Measurements from ENCODE around the gene TBC1D22A.
"Not testable (repeated sequence)": the region's sequence is repeated elsewhere in the genome, so short reads cannot be mapped to it uniquely, and the experiment has no call there.

Gene TBC1D22A

GRCh38 chr22:46971764-46972125 lies 209.3 kb downstream of the TBC1D22A start:
- no peak for DNase-seq (ENCODE audit: low read depth in 2 of 2)

- DNase-seq (ENCODE audit: low read depth in 2 of 2): no peak
Observed at GRCh38 chr22:46972256-46972655, 209.8 kb downstream of the TBC1D22A start.

DNA sequence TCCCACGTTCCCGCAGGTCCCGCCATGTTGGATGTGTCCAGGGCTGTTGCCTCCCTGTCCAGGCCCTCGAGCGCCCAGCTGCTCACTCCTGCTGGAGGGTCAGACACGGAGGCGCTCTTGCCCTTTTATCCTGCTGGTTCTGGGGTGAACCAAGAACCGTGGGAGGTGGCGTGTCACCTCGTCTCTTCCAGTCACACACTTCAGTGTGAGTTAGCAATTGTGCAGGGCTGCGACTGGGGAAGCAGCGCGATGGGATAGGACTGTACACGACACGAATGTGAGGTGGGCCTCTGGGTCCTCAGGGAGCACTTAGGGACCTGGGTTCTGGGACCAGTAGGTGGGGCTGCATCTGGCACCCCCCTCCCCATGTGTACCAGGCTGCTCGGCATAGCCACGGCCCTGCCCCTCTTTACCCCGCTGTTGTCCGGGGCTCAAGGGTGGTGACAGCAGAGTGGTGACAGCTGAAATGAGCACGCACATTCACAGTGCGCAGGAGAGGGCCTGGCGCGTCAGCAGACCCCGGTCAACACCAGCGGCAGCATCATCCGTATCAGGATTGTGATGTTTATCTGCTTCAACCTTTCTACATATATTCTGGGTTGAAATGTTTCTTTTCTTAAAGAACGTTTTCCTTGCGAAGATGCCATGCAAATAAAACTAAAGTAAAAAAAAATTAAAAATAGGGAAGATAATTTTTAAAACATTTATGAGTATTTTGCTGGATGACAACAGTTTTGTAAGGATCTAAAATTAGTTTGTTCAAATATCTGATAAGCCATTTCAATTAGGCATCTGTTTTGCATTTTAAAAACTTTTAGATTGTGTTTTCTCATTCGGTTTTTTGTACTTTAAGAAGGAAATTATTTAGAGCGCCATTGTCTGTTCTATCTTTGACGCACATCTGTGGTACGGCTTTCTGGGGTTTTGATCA lies 210.7 kb downstream of the TBC1D22A start:
- DNase-seq (ENCODE audit: low read depth in 2 of 2): no peak

- no peak for DNase-seq (ENCODE audit: low read depth in 2 of 2)
Observed at GRCh38 chr22:46974077-46974476, 211.6 kb downstream of the TBC1D22A start.

GRCh38 chr22:46974631-46975585 lies 212.5 kb downstream of the TBC1D22A start:
- no peak for DNase-seq (ENCODE audit: low read depth in 2 of 2)

DNA sequence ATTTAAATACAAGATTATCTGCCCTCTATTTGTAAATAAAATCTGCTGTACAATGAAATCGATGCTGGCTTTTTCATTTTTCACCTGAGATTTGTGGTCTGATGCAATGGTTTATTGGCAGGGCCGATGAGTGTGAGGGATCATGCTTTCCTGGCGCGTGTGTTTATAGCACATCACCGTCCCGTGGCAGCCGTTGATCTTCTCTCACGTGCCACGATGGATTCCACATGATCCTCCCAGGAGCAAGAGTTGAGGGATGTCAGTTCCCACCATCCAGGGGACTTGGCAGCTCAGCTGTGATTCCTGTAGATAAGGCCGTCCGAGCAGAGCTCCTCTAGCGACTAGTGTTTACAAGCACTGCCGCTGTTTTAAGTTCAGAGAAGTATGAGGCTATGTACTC lies 213.7 kb downstream of the TBC1D22A start:
- no peak for DNase-seq (ENCODE audit: low read depth in 2 of 2)

- no peak for DNase-seq (ENCODE audit: low read depth in 2 of 2)
Observed at GRCh38 chr22:46976598-46976997, 214.1 kb downstream of the TBC1D22A start.

- DNase-seq (ENCODE audit: low read depth in 2 of 2): no peak
Observed at GRCh38 chr22:46977656-46978343, 215.3 kb downstream of the TBC1D22A start.

- not testable (repeated sequence) for DNase-seq (ENCODE audit: low read depth in 2 of 2)
Observed at GRCh38 chr22:46978668-46979067, 216.2 kb downstream of the TBC1D22A start.

- no peak for DNase-seq (ENCODE audit: low read depth in 2 of 2)
Observed at GRCh38 chr22:46979506-46979905, 217.1 kb downstream of the TBC1D22A start.

DNA sequence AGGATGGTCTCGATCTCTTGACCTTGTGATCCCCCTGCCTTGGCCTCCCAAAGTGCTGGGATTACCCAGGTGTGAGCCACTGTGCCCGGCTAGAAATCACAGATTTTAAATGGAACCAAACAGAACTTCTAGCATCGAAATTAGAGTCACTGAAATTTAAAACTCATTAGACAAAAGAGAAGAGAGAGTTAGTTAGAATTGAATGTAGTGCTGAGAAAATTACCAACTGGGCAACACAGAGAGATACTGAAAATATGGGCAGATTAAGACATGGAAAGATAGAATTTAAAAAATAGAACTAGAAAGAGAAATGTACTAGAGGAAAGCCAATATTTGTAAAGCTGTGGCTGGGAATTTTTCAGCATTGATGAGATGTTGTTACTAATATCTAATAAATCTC lies 217.9 kb downstream of the TBC1D22A start:
- no peak for DNase-seq (ENCODE audit: low read depth in 2 of 2)

GRCh38 chr22:46982635-46983034 lies 220.2 kb downstream of the TBC1D22A start:
- DNase-seq (ENCODE audit: low read depth in 2 of 2): no peak

DNA sequence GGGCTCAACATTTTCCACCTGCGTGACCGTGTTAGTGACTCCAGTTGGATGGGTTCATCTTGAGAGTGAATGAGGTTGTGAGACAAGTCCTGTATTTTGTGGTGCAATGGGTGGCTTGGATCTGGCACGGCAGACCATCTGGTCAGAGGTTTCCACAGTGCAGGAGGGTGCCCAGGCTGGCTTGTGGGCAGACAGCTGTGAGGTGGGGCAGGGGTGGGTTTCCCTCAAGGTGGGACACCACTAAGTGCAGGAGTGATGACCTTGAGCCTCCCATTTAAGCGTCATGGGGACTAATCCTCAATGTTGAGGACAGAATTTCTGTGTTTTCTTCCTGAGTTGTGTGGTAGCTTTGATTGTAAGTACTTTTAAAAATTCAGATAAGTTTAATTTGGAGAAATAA lies 220.6 kb downstream of the TBC1D22A start:
- no peak for DNase-seq (ENCODE audit: low read depth in 2 of 2)

- no peak for DNase-seq (ENCODE audit: low read depth in 2 of 2)
Observed at GRCh38 chr22:46984751-46985506, 222.5 kb downstream of the TBC1D22A start.

DNA sequence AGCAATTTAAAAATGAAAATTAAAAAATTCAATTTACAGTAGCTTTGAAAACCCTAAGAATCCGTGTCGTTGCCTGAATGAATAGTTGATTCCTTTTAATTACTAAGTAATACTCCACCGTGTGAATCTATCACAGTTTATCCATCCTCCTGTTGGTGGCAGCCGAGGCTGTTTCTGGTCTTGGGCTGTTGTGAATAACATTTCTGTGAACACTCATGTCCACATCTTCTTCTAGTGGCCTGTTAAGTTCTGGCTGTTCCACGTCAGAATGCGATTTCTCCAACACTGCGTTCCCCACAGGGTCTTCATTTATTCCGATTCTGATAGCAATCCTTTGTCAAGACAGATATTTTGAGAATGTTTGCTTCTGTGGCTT lies 223.0 kb downstream of the TBC1D22A start:
- DNase-seq (ENCODE audit: low read depth in 2 of 2): no peak

- DNase-seq (ENCODE audit: low read depth in 2 of 2): no peak
Observed at GRCh38 chr22:46986788-46987187, 224.3 kb downstream of the TBC1D22A start.

DNA sequence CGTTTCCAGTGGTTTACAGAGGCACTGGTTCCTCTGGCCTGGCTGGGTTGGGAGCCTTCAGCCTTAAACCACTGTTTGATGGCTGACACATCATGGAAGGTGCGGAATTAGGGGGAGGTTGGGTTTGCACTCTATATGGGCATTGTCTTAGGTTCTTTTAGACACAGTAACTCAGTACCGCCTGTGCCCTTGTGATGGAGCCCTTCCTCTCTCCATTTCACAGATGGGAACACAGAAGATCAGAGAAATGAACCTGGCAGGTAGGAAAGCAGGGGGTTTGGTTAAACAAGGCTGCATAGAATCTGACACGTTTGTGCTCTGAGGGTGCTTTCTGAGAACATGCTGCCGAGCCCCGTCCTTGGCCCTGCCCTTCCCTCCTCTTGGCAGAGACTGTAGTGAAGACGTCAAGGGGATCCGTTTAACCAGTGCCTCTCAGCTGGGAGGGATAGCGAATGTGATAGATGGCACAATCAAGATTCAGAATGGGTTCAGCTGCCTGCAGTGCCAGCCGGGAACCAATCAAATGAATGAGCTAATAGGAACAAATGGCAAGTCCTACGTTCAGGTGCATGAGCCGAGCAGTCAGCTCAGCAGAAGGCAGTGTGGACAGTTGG lies 228.6 kb downstream of the TBC1D22A start:
- DNase-seq (ENCODE audit: low read depth in 2 of 2): no peak

GRCh38 chr22:46991666-46992065 lies 229.2 kb downstream of the TBC1D22A start:
- no peak for DNase-seq (ENCODE audit: low read depth in 2 of 2)

DNA sequence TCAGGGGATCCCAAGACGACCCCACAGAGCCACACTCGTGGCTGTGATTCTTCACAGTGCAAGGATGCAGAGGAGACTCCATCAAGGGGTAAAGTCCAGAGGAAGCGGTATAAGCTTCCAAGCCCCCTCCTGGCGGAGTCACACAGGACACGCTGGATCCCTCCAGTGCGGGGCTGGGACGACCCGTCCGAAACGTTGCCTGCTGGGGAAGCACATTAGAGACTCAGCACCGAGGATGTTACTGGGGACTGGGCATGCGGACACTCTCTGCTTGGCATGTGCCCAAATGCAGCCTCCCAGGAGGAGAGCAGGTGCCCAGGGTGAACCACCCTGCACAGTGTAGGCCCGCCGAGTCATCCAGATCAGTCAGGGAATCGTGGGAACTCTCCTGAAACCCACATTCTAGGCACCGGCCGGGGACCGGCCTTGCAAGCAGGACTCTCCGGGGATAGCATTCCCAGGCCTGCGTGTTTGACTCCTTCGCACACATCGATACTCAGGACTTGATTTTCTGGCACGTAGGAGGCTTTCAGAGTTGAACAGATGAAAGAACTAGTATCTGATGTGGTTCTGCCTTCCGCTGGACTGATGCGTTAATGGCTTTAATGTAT lies 229.8 kb downstream of the TBC1D22A start:
- no peak for DNase-seq (ENCODE audit: low read depth in 2 of 2)

DNA sequence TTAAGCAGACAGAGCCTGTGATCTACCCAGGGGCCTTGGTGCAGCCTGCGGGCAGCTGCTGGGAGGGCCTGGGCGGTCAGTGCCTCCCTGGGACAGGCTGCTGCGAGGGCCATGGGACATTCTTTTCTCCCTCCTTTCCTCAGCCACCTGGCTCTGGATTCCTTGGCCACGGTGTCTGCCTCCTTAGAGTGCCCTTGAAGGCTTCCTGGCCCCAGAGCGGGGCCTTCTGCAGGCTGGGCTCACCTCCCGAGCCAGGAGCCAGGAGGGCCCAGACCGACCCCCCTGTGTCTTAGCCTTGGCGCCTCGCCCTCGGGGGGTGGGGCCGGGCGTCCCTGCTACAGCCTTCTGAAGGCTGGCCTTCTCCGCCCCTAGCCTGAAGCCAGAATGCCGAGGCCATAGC lies 231.2 kb downstream of the TBC1D22A start:
- no peak for DNase-seq (ENCODE audit: low read depth in 2 of 2)

Data from stimulated activated CD4-positive, alpha-beta T cell treated with anti-CD3 and anti-CD28 coated beads, Interleukin-15, amount 100 ng/mL, for 48 hours (primary cell).